OCI-M1 (cell line): ENCODE measurements around the gene LNX2.

Experiments
- DNase-seq: peaks from one replicate; lab custom pipeline; 2025; lab: John Stamatoyannopoulos, UW

The LNX2 gene

DNA sequence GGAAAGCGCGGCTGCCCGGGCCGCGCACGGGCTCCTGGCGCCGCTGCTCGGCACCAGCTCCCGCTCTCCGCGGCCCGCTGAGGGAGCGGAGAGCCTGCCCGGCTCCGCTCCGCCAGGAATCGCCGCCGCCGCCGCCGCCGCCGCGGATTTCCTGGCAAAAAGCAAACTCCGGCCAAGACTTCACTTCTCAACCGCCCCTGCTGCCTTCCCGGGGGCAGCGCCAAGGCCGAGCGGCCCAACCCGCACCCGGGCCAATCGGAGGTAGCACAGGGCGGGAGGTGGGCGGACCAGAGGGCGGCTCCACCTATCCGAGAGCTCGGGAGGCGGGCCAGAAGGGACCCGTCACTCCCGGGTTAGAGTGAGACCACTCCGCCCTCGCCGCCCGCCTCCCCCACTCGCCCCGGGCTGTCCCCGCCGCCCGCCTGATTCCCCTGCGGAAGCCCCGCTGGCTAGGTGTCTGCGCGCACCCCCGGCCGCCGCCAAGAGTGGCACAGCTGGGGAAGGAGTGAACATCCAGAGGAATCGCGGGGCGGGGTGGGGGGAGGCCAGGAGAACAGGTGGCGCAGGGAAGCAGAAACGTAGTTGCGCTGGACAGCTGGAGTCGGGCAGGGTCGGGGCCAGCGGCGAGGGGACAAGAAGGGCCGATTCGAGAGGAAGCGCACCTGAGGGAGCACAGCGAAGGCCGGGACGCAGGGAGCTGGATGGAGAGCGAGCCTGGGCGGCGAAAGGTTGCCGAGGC, at the start of gene LNX2:
TSS of gene LNX2 (minus strand) at position 153 of the 739 bp plus-strand sequence. CDS start 38,826 bp downstream, outside the sequence.
- DNase-seq: peak; percentile 95

GRCh38 chr13:27667946-27668345, 47.6 kb upstream of the LNX2 start:
- peak; percentile 90 for DNase-seq

DNA sequence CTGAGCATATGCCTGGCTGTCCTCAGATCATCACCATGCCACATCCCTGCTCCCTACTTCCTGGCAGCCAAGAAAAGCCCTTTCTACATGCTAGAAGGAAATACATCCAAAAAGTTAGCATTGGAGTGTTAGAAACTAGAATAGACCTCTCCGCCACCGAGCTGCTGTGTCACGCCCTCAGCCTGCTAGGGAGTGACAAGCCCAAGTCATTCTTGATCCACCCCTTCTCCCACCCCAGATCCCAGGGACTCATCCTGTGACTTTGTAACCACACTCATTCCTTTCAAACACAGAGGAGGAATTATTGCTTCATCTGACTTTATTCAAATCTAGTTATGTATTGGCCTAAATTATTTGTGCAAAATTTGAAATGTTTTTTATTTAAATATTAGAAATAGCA, 46.6 kb upstream of the LNX2 start:
- DNase-seq: no peak

DNA sequence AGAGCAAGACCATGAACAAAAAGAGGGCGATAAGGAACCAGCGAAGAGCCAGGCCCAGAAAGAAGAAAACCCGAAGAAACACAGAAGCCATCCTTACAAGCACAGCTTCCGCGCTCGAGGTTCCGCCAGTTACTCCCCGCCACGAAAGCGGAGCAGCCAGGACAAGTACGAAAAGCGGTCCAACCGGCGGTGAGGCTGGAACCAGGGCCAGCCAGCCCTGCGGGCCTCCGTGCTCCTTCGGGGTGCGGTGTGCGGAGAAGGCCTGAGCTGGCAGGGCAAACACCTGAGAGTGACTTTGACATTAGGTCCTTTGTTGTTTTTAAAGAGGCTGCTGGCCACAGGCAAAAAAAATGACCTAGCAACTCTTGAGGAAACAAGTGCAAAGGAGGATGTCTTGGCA, 45.4 kb upstream of the LNX2 start:
- no peak for DNase-seq

DNA sequence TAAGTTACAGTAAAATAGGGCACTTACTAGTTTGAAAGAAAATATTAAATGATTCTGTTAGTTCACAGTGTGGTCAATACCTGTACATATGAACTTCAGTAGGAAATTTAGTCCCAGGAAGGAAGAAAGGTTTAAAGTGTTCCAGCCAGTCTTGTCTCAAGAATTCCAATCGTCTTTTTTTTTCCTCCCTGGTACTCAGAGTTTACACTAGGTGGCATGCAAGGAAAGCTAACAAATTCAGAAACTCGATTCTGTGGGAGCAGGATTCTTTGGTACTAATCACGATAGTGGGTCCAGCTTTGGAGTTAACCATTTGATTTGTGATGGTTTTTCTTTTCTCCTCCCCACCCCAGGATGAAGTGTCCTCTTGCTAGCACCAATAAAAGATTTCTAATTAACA, 45.0 kb upstream of the LNX2 start:
- DNase-seq: peak; percentile 34

GRCh38 chr13:27663947-27664346, 43.6 kb upstream of the LNX2 start:
- no peak for DNase-seq

DNA sequence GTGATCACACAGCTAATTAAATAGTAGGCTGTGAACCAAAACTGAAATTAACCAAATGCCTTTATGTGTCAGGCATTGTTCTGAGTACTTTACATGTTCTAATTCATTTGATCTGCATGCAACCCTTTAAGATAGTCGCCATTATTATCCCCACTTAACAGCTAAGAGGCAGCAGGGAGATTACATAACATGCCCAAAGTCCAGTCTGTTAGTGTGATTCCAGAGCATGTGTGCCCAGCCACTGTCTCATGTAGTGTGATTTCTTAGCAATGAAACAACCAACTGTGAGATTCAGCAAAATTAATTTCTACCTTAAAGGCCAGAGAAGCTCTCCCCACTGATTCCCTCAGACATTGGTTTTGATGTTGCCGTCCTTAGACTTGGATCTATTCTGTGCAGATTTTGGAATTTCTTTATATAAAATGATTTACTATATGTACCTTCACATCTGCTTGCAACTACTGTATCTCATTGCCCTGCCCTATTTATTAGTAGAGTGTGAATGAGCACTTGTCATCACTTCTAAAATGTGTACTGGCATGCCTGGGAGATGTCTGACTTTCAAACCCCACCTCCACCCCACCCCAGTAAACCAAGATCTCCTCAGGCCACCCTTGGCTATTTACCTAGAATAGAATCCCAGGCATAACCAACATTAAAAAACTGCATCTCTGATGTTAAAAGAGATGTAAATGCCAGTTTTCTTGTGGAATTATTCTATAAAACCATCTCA, 42.6 kb upstream of the LNX2 start:
- no peak for DNase-seq

DNA sequence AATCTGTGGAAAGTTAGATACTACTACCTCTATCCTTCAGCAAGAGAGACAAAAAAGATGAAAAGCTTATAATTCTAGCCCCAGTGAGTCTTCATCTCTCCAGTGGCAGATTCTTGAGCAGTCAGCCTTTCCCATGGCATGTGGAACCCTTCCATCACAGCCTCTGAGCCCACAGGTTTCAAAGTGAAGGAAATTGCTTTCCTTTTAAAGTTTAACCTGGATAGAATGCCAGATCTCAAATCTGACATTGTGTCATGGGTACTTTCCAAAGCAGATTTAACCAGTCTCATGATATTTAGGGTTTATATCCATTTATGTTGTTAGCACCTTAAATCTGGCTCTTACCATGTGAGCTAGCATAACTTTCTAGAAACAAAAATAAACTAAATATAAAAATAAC, 40.7 kb upstream of the LNX2 start:
- DNase-seq: no peak

GRCh38 chr13:27660511-27660910, 40.2 kb upstream of the LNX2 start:
- DNase-seq: no peak

GRCh38 chr13:27659145-27659865, 39.0 kb upstream of the LNX2 start:
- no peak for DNase-seq

- DNase-seq: no peak
Measured at GRCh38 chr13:27658546-27658945, 38.2 kb upstream of the LNX2 start.

DNA sequence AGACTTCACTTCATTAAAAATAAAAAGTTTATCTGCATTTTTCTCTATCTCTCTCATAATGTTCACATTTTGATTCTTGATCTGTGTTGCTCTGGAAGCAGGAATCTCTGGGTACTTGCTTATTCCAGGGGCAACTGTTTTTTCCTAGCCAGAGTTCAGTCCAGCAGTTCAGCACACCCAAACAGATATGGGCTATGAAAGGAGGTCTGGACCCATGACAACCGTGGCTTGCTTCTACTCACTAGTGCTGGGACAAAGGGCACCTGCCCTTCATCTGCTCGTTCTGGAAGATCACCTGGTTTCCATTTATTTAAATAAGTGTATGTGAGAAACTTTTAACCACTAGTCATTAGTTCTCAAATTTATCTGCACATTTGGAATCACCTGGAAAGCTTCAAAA, 37.4 kb upstream of the LNX2 start:
- no peak for DNase-seq

DNA sequence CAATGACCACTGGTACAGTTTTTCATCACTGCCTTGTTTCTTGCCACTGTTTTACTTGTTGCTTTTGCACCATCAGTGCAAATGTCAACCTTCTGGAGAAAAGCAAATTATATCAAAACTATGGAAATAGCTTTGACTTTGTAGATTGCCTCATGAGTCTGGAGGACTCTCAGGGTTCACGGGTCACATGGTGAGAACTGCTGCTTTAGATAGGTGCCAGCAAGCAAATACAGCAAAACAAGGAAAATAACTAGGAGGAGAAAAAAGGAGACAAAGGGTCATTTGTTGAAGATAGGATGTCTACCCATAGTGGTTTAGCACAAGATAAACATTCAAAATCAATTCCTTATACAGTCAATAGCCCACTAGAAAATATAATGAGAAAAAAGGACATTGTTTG, 34.5 kb upstream of the LNX2 start:
- no peak for DNase-seq

DNA sequence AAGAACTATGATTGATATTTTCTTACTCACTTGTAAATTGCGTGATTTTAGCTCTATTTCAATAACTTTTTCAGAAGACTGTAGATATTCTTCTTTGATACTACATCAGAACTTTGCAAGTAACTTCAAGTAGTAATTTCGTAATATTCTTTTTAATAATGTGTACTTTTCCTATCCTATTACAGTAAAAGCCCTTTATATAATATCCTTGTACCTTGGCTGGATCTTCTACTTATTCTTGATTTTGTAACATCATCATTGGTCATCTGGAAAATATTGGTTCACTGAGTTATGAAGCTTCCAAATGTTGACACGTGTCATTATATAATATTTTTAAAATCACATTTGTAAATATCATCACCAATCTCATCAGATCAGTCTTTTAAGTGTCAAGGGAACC, 33.7 kb upstream of the LNX2 start:
- no peak for DNase-seq

GRCh38 chr13:27650312-27650711, 30.0 kb upstream of the LNX2 start:
- no peak for DNase-seq

- peak; percentile 5 for DNase-seq
Measured at GRCh38 chr13:27644302-27644701, 24.0 kb upstream of the LNX2 start.

GRCh38 chr13:27643334-27644132, 23.2 kb upstream of the LNX2 start:
- DNase-seq: peak; percentile 31

- DNase-seq: no peak
Measured at GRCh38 chr13:27641711-27642502, 21.6 kb upstream of the LNX2 start.

DNA sequence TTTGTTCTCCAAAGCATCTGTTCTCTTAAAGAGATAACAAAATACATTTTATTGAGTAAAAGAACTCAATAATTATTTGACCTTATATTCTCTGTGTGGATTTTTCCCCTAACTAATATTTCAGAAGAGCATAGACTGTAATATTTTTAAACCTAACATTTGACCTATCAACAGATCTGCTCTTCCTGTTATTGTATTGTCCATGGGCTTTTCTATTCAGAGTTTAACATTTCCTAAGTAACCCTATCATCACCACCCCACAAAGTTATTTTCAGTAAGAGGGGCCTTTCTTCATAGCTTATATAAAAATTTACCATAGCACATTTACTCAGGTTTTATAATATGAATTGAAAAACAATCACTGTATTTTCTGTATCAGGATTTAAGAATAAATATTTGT, 18.9 kb upstream of the LNX2 start:
- DNase-seq: no peak

GRCh38 chr13:27638521-27638920, 18.2 kb upstream of the LNX2 start:
- no peak for DNase-seq

- DNase-seq: peak; percentile 5
Measured at GRCh38 chr13:27638001-27638400, 17.7 kb upstream of the LNX2 start.
